Measurements from ENCODE around the gene SST.

Gene SST

GRCh38 chr3:187623285-187623814 lies 46.8 kb downstream of the SST start:
- DNase-seq (ENCODE audit: low read depth) = no peak

GRCh38 chr3:187621881-187622280 lies 48.3 kb downstream of the SST start:
- no peak for TF ChIP-seq CTCF (IDR thresholded peaks at IDR 0.05; ENCODE audit: low read length, missing control alignments)
- DNase-seq (ENCODE audit: low read depth) = no peak
- H3K4me3 ChIP-seq (replicated peaks; ENCODE audit: low read depth, low read length) = no peak overlapping the region

More at GRCh38 chr3:187623285-187623814, 46.8 kb downstream of the SST start:
- H3K4me3 ChIP-seq (replicated peaks; ENCODE audit: low read depth, low read length) = no peak overlapping the region
- TF ChIP-seq CTCF (IDR thresholded peaks at IDR 0.05; ENCODE audit: low read length, missing control alignments) = no peak

GRCh38 chr3:187619461-187619860 lies 50.7 kb downstream of the SST start:
- no peak for TF ChIP-seq CTCF (IDR thresholded peaks at IDR 0.05; ENCODE audit: low read length, missing control alignments)

More at GRCh38 chr3:187619461-187619860, 50.7 kb downstream of the SST start:
- DNase-seq (ENCODE audit: low read depth) = no peak
- H3K4me3 ChIP-seq (replicated peaks; ENCODE audit: low read depth, low read length) = no peak overlapping the region
